Measurements from ENCODE around the gene STK32A. TPM values are rescaled to one million over a fixed set of nuclear protein-coding genes. Genes with fewer than 3 reads are reported as not detected.

Gene STK32A
- total RNA-seq: 10 to 100 TPM in 2 of 4 donors, 1 to 10 TPM in 2; 2.5 to 15.3 (median 9.4) TPM

GRCh38 chr5:147234825-147235635, at the start of gene STK32A:
STK32A (plus strand) TSS chr5:147235026; CDS start chr5:147239635, 4,609 bp downstream.
- Histone ChIP-seq H3K36me3 (no peaks in the 10 kb centered on the region), H3K4me3 (replicated peaks in 1 of 3) (peak within 1 kb of the TSS; percentile 2 to 69 (median 46)), H3K27me3 (no peaks in the 10 kb centered on the region), H3K9me3 (no peaks in the 10 kb centered on the region), H3K4me1 (peaks cover 6 to 8% of the 10 kb centered on the region in 2 donors), H3K27ac (peak within 1 kb of the TSS in 2 of 3 donors; percentile 40 to 79)
- TF ChIP-seq POLR2A (IDR thresholded peaks at IDR 0.05): peak in 1 of 2 donors; percentile 65
- TF ChIP-seq, protein P1, sequence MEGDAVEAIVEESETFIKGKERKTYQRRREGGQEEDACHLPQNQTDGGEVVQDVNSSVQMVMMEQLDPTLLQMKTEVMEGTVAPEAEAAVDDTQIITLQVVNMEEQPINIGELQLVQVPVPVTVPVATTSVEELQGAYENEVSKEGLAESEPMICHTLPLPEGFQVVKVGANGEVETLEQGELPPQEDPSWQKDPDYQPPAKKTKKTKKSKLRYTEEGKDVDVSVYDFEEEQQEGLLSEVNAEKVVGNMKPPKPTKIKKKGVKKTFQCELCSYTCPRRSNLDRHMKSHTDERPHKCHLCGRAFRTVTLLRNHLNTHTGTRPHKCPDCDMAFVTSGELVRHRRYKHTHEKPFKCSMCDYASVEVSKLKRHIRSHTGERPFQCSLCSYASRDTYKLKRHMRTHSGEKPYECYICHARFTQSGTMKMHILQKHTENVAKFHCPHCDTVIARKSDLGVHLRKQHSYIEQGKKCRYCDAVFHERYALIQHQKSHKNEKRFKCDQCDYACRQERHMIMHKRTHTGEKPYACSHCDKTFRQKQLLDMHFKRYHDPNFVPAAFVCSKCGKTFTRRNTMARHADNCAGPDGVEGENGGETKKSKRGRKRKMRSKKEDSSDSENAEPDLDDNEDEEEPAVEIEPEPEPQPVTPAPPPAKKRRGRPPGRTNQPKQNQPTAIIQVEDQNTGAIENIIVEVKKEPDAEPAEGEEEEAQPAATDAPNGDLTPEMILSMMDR (IDR thresholded peaks at IDR 0.05): peak in 2 of 6 experiments; percentile 28 to 54
- intact Hi-C loops (cut with DNase I): no loop called here
- WGBS, 2 donors: 5 to 7% methylated on average over 11 to 16 of the region's 28 CpGs
- DNase-seq: peak; percentile 84 to 87

DNA sequence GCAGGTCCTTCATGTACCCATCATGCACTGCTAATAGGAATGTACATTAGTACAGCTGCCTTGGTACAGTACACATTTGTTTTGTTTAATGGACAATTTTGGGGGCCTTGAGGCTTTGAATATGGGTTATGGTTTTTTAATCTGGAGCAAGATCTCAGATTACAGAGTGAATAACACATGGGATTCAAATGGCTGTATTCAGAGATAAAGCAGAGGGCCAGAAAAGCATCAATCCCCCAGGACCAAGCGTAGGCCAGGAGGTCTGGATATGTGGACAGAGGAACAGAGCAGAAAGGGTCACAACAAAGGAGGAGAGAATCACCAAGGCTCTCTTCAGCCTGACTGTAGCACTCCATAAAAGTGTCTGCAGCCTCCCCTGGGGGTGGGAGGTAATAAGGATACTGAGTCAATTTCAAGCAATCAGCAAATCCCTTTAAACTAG, 47.7 kb upstream of the STK32A start:
- no peak overlapping the region for H3K4me3 ChIP-seq (replicated peaks in 1 of 3)
- intact Hi-C loops (cut with DNase I): loop anchor here (10.0 kb wide), 1 partner anchor 652 kb away; no protein-coding TSS in a partner anchor
- H3K9me3 ChIP-seq: no peaks in the 10 kb centered on the region
- H3K27ac ChIP-seq: no peak overlapping the region
- no peak for DNase-seq
- TF ChIP-seq POLR2A (IDR thresholded peaks at IDR 0.05): no peak
- TF ChIP-seq, protein P1 (IDR thresholded peaks at IDR 0.05): no peak
- peaks cover 7 to 14% of the 10 kb centered on the region in 2 donors for H3K4me1 ChIP-seq
- H3K27me3 ChIP-seq: no peaks in the 10 kb centered on the region
- WGBS, 2 donors: 69 to 84% methylated on average over 1 of the region's 1 CpG
- no peaks in the 10 kb centered on the region for H3K36me3 ChIP-seq

DNA sequence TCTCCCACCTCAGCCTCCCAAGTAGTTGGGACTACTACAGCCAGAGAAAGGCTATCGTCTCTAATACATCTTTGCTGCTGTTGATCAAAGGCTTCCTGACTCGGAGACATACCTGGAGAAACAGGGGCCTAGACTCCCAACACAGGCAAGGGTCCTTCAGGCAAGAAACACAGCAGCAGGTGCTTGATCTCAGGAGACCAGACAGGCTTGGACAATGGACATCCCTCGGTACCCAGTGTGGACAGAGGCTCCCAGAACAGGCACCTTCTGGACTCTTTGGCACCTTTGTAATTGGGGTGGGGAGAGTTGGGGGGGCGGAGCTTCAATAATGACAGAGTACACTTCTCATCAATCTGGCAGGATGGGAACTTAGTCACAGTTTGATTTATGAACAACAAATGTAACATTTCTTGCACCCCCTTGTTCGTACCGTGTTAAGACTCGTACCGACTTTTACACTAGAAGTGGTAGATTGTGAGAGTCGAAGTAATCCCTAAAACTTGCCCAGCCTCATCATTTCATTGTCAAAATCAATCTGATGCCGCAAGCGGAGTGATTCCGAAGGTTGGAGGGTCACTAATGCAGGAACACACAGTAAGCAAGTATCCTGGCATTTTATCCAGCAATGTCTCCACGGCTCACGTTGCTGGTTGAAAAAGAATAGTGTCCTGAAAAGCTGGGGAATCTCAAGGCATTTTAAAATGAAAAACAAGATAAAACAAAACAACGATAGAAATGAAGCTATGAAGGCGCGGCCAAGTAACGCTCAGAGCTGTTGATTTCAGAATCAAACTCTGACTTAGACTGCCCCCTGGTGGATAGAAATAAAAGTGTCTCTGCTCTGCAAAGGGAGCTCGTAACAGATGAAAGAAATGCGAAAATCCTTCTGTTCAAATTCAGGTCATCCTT, 46.4 kb upstream of the STK32A start:
- intact Hi-C loops (cut with DNase I): loop anchor here (10.0 kb wide), 1 partner anchor 654 kb away; no protein-coding TSS in a partner anchor
- Histone ChIP-seq H3K36me3 (no peaks in the 10 kb centered on the region), H3K27me3 (no peaks in the 10 kb centered on the region), H3K4me1 (peaks cover 7 to 14% of the 10 kb centered on the region in 2 donors), H3K9me3 (no peaks in the 10 kb centered on the region), H3K4me3 (replicated peaks in 1 of 3) (no peak overlapping the region), H3K27ac (no peak overlapping the region)
- DNase-seq: peak; percentile 45 to 61
- TF ChIP-seq POLR2A (IDR thresholded peaks at IDR 0.05): no peak
- TF ChIP-seq, protein P1 (IDR thresholded peaks at IDR 0.05): peak; percentile 75 to 92 (median 84)
- WGBS, 2 donors: 50 to 53% methylated on average over 20 of the region's 20 CpGs

GRCh38 chr5:147189109-147189424, 45.8 kb upstream of the STK32A start:
- WGBS, 2 donors: 9 to 15% methylated on average over 2 of the region's 2 CpGs
- intact Hi-C loops (cut with DNase I): loop anchor here (10.0 kb wide), 1 partner anchor 654 kb away; no protein-coding TSS in a partner anchor
- no peak for TF ChIP-seq POLR2A (IDR thresholded peaks at IDR 0.05)
- TF ChIP-seq, protein P1 (IDR thresholded peaks at IDR 0.05): no peak

More at GRCh38 chr5:147189109-147189424, 45.8 kb upstream of the STK32A start:
- Histone ChIP-seq H3K36me3 (no peaks in the 10 kb centered on the region), H3K27me3 (no peaks in the 10 kb centered on the region), H3K9me3 (no peaks in the 10 kb centered on the region), H3K4me1 (peaks cover 7 to 14% of the 10 kb centered on the region in 2 donors), H3K27ac (no peak overlapping the region), H3K4me3 (replicated peaks in 1 of 3) (no peak overlapping the region)
- no peak for DNase-seq

Data from thyroid gland (tissue), 4 donors.